ENCODE measurements around the gene GRIA3. TPM values are rescaled to one million over a fixed set of nuclear protein-coding genes. Genes with fewer than 3 reads are reported as not detected.
A peak's percentile ranks its signal among the peaks of the same experiment; 100 is the strongest.
"Not testable (repeated sequence)": the region's sequence is repeated elsewhere in the genome, so short reads cannot be mapped to it uniquely, and the experiment has no call there.

Gene GRIA3
- total and polyA plus RNA-seq, 4 donors = 5.1 to 12.4 (median 7.1) TPM

DNA sequence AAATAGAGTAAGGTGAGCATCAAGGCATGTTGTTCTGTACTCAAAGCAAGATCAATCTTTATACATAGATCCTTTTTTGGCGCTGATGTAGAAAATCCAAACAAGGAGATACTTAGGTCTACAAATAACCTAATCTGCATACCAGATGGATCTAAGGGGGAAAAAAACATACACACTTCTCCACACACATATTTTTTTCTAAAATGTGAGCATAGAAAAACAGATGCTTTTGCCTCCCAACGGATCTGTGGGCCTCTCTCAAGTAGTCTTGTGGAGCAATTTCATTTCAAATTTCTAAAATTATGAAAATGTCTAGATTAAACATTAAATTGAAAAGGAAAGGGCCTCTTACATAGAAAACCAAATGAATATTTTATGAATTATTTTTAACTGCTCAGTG lies 166.1 kb downstream of the GRIA3 start:
- Histone ChIP-seq H3K4me3 (ENCODE audit: low read length in 2 of 2) (no peak overlapping the region), H3K27me3 (ENCODE audit: control insufficient read depth in 1 of 2, insufficient read depth in 2 of 2, low read length in 1 of 2) (no peaks in the 10 kb centered on the region), H3K36me3 (ENCODE audit: control insufficient read depth in 1 of 2, insufficient read depth in 2 of 2, low read length in 1 of 2) (no peaks in the 10 kb centered on the region), H3K4me1 (ENCODE audit: control insufficient read depth in 1 of 2, insufficient read depth in 2 of 2, low read length in 2 of 2) (no peaks in the 10 kb centered on the region), H3K27ac (ENCODE audit: low read depth in 1 of 2, low read length in 2 of 2) (no peak overlapping the region), H3K9me3 (ENCODE audit: control insufficient read depth, low read length) (no peaks in the 10 kb centered on the region)
- intact Hi-C loops (cut with DNase I) = no loop called here
- 64 to 90% methylated on average over 2 of the region's 2 CpGs for WGBS, 2 donors
- DNase-seq (no peak), ATAC-seq (ENCODE audit: low FRiP score) (no peak)

DNA sequence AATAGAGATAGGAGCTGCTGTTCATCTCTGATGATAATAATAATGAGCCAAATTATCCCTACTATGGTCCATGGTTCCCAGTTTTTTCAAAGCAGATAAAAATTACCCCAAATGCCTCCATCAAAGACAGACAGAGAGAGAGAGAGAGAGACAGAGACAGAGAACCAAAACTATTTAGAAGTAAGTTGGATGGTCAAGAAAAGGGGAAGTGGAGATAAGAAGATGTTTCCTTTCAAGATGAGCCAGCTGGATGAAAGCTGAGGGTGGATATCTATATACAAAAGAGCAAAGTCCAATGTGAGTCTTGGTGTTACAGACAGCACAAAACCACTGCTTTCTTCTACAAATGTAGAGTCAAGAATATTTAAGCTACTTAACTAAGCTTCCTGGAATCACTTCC lies 173.9 kb downstream of the GRIA3 start:
- no peak for ATAC-seq (ENCODE audit: low FRiP score)
- intact Hi-C loops (cut with DNase I) = no loop called here
- H3K4me1 ChIP-seq (ENCODE audit: control insufficient read depth in 1 of 2, insufficient read depth in 2 of 2, low read length in 2 of 2) = no peaks in the 10 kb centered on the region
- H3K4me3 ChIP-seq (ENCODE audit: low read length in 2 of 2) = no peak overlapping the region
- H3K27me3 ChIP-seq (ENCODE audit: control insufficient read depth in 1 of 2, insufficient read depth in 2 of 2, low read length in 1 of 2) = no peaks in the 10 kb centered on the region
- no peak for DNase-seq
- no peak overlapping the region for H3K27ac ChIP-seq (ENCODE audit: low read depth in 1 of 2, low read length in 2 of 2)
- peaks cover 0 to 3% of the 10 kb centered on the region in 2 donors for H3K36me3 ChIP-seq (ENCODE audit: control insufficient read depth in 1 of 2, insufficient read depth in 2 of 2, low read length in 1 of 2)
- no peaks in the 10 kb centered on the region for H3K9me3 ChIP-seq (ENCODE audit: control insufficient read depth, low read length)

DNA sequence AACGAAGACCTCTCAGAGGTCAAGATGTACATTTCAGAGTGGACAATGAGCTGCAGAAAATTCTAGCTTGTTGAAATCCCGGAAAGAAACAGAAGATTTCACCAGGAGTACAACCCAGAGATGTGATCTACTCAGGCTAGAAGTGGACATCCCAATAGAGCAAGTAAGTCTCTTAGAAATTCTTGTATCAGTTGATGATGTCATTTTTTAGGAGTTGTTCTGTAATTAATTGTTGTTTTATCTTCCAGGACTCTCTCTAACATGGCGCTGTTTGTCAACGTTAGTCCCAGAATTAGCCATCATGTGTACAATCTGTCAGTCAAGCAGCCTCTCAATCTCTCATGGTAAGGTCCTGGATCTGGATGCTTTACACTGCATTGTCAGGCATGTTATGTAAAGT lies 174.4 kb downstream of the GRIA3 start:
- no peaks in the 10 kb centered on the region for H3K4me1 ChIP-seq (ENCODE audit: control insufficient read depth in 1 of 2, insufficient read depth in 2 of 2, low read length in 2 of 2)
- H3K4me3 ChIP-seq (ENCODE audit: low read length in 2 of 2) = no peak overlapping the region
- WGBS, 2 donors = 77 to 97% methylated on average over 4 of the region's 4 CpGs
- no peaks in the 10 kb centered on the region for H3K9me3 ChIP-seq (ENCODE audit: control insufficient read depth, low read length)
- DNase-seq (no peak), ATAC-seq (ENCODE audit: low FRiP score) (no peak)
- H3K27ac ChIP-seq (ENCODE audit: low read depth in 1 of 2, low read length in 2 of 2) = no peak overlapping the region
- intact Hi-C loops (cut with DNase I) = no loop called here
- peaks cover 0 to 3% of the 10 kb centered on the region in 2 donors for H3K36me3 ChIP-seq (ENCODE audit: control insufficient read depth in 1 of 2, insufficient read depth in 2 of 2, low read length in 1 of 2)
- no peaks in the 10 kb centered on the region for H3K27me3 ChIP-seq (ENCODE audit: control insufficient read depth in 1 of 2, insufficient read depth in 2 of 2, low read length in 1 of 2)

- H3K27me3 ChIP-seq (ENCODE audit: control insufficient read depth in 1 of 2, insufficient read depth in 2 of 2, low read length in 1 of 2) = no peaks in the 10 kb centered on the region
- no peak overlapping the region for H3K4me3 ChIP-seq (ENCODE audit: low read length in 2 of 2)
- intact Hi-C loops (cut with DNase I) = no loop called here
- ATAC-seq (ENCODE audit: low FRiP score) (no peak), DNase-seq (no peak)
- no peak overlapping the region for H3K27ac ChIP-seq (ENCODE audit: low read depth in 1 of 2, low read length in 2 of 2)
- WGBS, 2 donors = 50 to 74% methylated on average over 1 of the region's 1 CpG
- H3K4me1 ChIP-seq (ENCODE audit: control insufficient read depth in 1 of 2, insufficient read depth in 2 of 2, low read length in 2 of 2) = no peaks in the 10 kb centered on the region
- peaks cover 0 to 3% of the 10 kb centered on the region in 2 donors for H3K36me3 ChIP-seq (ENCODE audit: control insufficient read depth in 1 of 2, insufficient read depth in 2 of 2, low read length in 1 of 2)
- H3K9me3 ChIP-seq (ENCODE audit: control insufficient read depth, low read length) = no peaks in the 10 kb centered on the region
Measured at GRCh38 chrX:123361371-123361770, 177.3 kb downstream of the GRIA3 start.

DNA sequence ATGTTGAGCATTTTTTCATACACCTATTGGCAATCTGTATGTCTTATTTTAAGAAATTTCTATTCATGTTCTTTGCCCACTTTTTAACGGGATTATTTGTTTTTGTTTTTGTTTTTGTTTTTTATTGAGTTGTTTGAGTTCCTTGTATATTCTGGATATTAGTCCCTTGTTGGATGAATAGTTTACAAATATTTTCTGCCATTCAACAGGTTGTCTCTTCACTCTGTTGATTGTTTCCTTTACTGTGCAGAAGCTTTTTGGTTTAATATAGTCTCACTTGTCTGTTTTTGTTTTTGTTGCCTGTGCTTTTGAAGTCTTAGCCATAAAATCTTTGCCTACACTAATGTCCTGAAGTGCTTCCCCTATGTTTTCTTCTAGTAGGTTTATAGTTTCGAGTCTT lies 202.1 kb downstream of the GRIA3 start:
- DNase-seq; H3K4me1 ChIP-seq (ENCODE audit: control insufficient read depth in 1 of 2, insufficient read depth in 2 of 2, low read length in 2 of 2); H3K27ac ChIP-seq (ENCODE audit: low read depth in 1 of 2, low read length in 2 of 2); H3K27me3 ChIP-seq (ENCODE audit: control insufficient read depth in 1 of 2, insufficient read depth in 2 of 2, low read length in 1 of 2); H3K36me3 ChIP-seq (ENCODE audit: control insufficient read depth in 1 of 2, insufficient read depth in 2 of 2, low read length in 1 of 2); H3K4me3 ChIP-seq (ENCODE audit: low read length in 2 of 2); H3K9me3 ChIP-seq (ENCODE audit: control insufficient read depth, low read length); intact Hi-C loops (cut with DNase I); ATAC-seq (ENCODE audit: low FRiP score): not testable (repeated sequence)
- 63 to 89% methylated on average over 2 of the region's 2 CpGs for WGBS, 2 donors

GRCh38 chrX:123392921-123393320 lies 208.8 kb downstream of the GRIA3 start:
- H3K27me3 ChIP-seq (ENCODE audit: control insufficient read depth in 1 of 2, insufficient read depth in 2 of 2, low read length in 1 of 2) = no peaks in the 10 kb centered on the region
- no peak for DNase-seq
- WGBS, 2 donors = 64 to 97% methylated on average over 1 of the region's 1 CpG
- no peak overlapping the region for H3K4me3 ChIP-seq (ENCODE audit: low read length in 2 of 2)
- intact Hi-C loops (cut with DNase I) = no loop called here
- no peaks in the 10 kb centered on the region for H3K9me3 ChIP-seq (ENCODE audit: control insufficient read depth, low read length)
- H3K4me1 ChIP-seq (ENCODE audit: control insufficient read depth in 1 of 2, insufficient read depth in 2 of 2, low read length in 2 of 2) = no peaks in the 10 kb centered on the region
- ATAC-seq (ENCODE audit: low FRiP score) = no peak
- H3K27ac ChIP-seq (ENCODE audit: low read depth in 1 of 2, low read length in 2 of 2) = no peak overlapping the region
- no peaks in the 10 kb centered on the region for H3K36me3 ChIP-seq (ENCODE audit: control insufficient read depth in 1 of 2, insufficient read depth in 2 of 2, low read length in 1 of 2)

DNA sequence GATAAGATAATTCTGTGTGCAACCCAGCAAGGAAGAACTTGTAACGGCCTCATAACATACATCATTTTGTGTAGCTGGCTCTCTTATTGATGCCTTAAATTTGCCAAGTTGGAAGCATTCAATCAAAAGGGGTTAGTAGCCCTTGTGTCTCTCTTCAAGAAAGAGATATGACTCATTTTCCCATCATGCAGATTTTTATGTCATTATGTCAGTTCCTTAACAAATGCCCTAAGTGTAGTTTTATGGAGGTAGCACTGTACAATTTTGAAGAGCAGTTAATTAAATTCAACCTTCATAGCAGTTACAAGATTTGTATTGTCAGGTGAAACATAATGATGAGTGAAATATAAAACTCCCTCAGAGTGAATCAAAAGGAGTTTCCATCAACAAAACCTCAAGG lies 215.6 kb downstream of the GRIA3 start:
- DNase-seq (no peak), ATAC-seq (ENCODE audit: low FRiP score) (no peak)
- H3K4me1 ChIP-seq (ENCODE audit: control insufficient read depth in 1 of 2, insufficient read depth in 2 of 2, low read length in 2 of 2) = no peaks in the 10 kb centered on the region
- H3K9me3 ChIP-seq (ENCODE audit: control insufficient read depth, low read length) = no peaks in the 10 kb centered on the region
- H3K27me3 ChIP-seq (ENCODE audit: control insufficient read depth in 1 of 2, insufficient read depth in 2 of 2, low read length in 1 of 2) = no peaks in the 10 kb centered on the region
- no peaks in the 10 kb centered on the region for H3K36me3 ChIP-seq (ENCODE audit: control insufficient read depth in 1 of 2, insufficient read depth in 2 of 2, low read length in 1 of 2)
- no peak overlapping the region for H3K27ac ChIP-seq (ENCODE audit: low read depth in 1 of 2, low read length in 2 of 2)
- 50 to 83% methylated on average over 1 of the region's 1 CpG for WGBS, 2 donors
- intact Hi-C loops (cut with DNase I) = no loop called here
- H3K4me3 ChIP-seq (ENCODE audit: low read length in 2 of 2) = no peak overlapping the region

- WGBS, 2 donors = 83 to 95% methylated on average over 3 of the region's 3 CpGs
- no peak for ATAC-seq (ENCODE audit: low FRiP score)
- intact Hi-C loops (cut with DNase I) = no loop called here
Measured at GRCh38 chrX:123405231-123405630, 221.2 kb downstream of the GRIA3 start.

DNA sequence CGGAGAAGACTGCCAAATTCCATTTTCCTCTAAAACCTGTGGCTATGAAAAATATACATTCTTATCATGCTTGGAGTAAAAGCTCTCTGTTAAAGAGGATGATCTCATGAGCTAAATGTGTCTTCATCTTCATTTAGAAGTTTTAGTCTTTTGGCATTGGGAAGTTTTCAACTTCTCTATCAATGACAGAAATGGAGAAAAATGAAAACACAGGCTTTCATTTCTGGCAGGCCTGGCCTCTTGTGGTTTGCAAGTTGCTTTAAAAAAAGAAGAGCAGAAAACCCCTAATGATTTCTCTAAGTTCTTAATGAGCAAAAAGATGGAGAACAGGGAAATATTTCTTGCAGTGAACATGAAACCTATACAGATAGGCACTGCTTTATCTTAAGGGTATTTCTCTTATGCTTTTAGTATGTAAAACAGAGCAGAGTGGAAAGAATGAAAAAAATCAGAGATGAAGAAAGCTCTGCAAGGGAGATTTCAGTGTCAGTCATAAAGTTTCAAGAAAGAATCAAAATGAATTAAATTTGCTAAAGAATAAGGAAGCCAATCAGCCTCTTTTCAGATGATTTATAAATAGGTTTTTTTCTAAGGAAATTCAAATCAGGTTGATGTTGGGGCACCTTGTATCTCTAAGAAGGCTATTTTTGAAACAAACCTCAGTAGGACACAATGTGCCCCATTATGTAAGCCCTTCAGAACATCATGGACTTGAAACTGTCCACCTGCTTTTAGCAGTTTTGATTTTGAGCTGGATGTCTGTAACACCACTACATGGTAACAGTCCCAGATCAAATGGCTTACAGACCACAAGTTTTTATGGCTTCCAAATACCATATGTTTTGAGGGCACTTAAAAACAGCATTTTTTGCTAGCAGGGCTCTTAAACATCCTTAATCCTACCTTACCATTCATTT lies 225.0 kb downstream of the GRIA3 start:
- Histone ChIP-seq H3K9me3 (ENCODE audit: control insufficient read depth, low read length) (no peaks in the 10 kb centered on the region), H3K4me3 (ENCODE audit: low read length in 2 of 2) (no peak overlapping the region), H3K27ac (ENCODE audit: low read depth in 1 of 2, low read length in 2 of 2) (peak overlapping the region in 1 of 2 donors; percentile 14), H3K4me1 (ENCODE audit: control insufficient read depth in 1 of 2, insufficient read depth in 2 of 2, low read length in 2 of 2) (peaks cover 0 to 3% of the 10 kb centered on the region in 2 donors), H3K36me3 (ENCODE audit: control insufficient read depth in 1 of 2, insufficient read depth in 2 of 2, low read length in 1 of 2) (no peaks in the 10 kb centered on the region), H3K27me3 (ENCODE audit: control insufficient read depth in 1 of 2, insufficient read depth in 2 of 2, low read length in 1 of 2) (no peaks in the 10 kb centered on the region)
- intact Hi-C loops (cut with DNase I) = no loop called here
- ATAC-seq (ENCODE audit: low FRiP score) = no peak
- DNase-seq = no peak
- WGBS, 2 donors = 4 to 33% methylated on average over 1 of the region's 1 CpG

More at GRCh38 chrX:123405231-123405630, 221.2 kb downstream of the GRIA3 start:
- no peak overlapping the region for H3K27ac ChIP-seq (ENCODE audit: low read depth in 1 of 2, low read length in 2 of 2)
- H3K4me1 ChIP-seq (ENCODE audit: control insufficient read depth in 1 of 2, insufficient read depth in 2 of 2, low read length in 2 of 2) = no peaks in the 10 kb centered on the region
- no peaks in the 10 kb centered on the region for H3K27me3 ChIP-seq (ENCODE audit: control insufficient read depth in 1 of 2, insufficient read depth in 2 of 2, low read length in 1 of 2)
- DNase-seq = no peak
- no peaks in the 10 kb centered on the region for H3K9me3 ChIP-seq (ENCODE audit: control insufficient read depth, low read length)
- H3K36me3 ChIP-seq (ENCODE audit: control insufficient read depth in 1 of 2, insufficient read depth in 2 of 2, low read length in 1 of 2) = no peaks in the 10 kb centered on the region
- no peak overlapping the region for H3K4me3 ChIP-seq (ENCODE audit: low read length in 2 of 2)

All from aorta (tissue), 5 donors.